Panc1 (cell line): ENCODE results near the gene GLI3. TPM values are rescaled to one million over a fixed set of nuclear protein-coding genes. Genes with fewer than 3 reads are reported as not detected.

Experiments used
- ATAC-seq: fragments of 200-7000 bp; cut with Tn5 transposase; 2 replicates; pipeline ENCODE4 v1.9.1; 2020; ENCODE audit warnings: mild to moderate bottlenecking, moderate library complexity
- BruUV-seq: library from RNA; stranded (reverse); fragments of 400-500 nt; replicated peaks from 2 replicates; lab custom pipeline; 2021; lab: Mats Ljungman, UMichigan
- CTCF ChIA-PET: fragments of 300-600 bp; sonication (Branson Sonifier 250); formaldehyde crosslinking; loops from one replicate; lab custom pipeline; 2022; ENCODE audit warnings: antibody characterized with exemption; lab: Charles Lee
- POLR2A ChIA-PET: fragments of 300-600 bp; sonication (Branson Sonifier 250); formaldehyde crosslinking; loops from one replicate; lab custom pipeline; 2022; ENCODE audit warnings: antibody characterized with exemption; lab: Charles Lee
- DNase-seq: peaks from one replicate; pipeline ENCODE4 v3.0.0-alpha.2; 2010; ENCODE audit warnings: low read depth, low spot score
- H3K27ac ChIP-seq: 2 replicates; pipeline ENCODE4 v1.5.1; 2011; ENCODE audit warnings: mild to moderate bottlenecking, low read length, inconsistent platforms
- H3K27me3 ChIP-seq: fragments of 200-500 bp; sonication (Bioruptor generic); 2 replicates; pipeline ENCODE4 v1.6.0; 2014; ENCODE audit warnings: low read length, inconsistent platforms; ENCODE audit not compliant: control insufficient read depth, insufficient read depth
- H3K36me3 ChIP-seq: fragments of 200-500 bp; sonication (Bioruptor generic); 2 replicates; pipeline ENCODE4 v1.5.1; 2014; ENCODE audit warnings: inconsistent platforms, mild to moderate bottlenecking, low read length, moderate library complexity; ENCODE audit not compliant: control insufficient read depth, insufficient read depth
- H3K4me1 ChIP-seq: 2 replicates; pipeline ENCODE4 v1.5.1; 2011; ENCODE audit warnings: inconsistent platforms, mild to moderate bottlenecking, low read length, moderate library complexity; ENCODE audit not compliant: control insufficient read depth, insufficient read depth
- H3K4me3 ChIP-seq, 2 experiments: 2 replicates each; pipeline ENCODE4 v1.5.1; 2011 to 2012; ENCODE audit warnings: low read depth in 2 of 2, low read length in 2 of 2, mild to moderate bottlenecking in 2 of 2, inconsistent platforms in 1 of 2, moderate library complexity in 1 of 2
- H3K9me3 ChIP-seq: fragments of 200-500 bp; sonication (Bioruptor generic); 2 replicates; pipeline ENCODE4 v1.5.1; 2014; ENCODE audit warnings: low read depth, mild to moderate bottlenecking, inconsistent platforms, low read length, moderate library complexity; ENCODE audit not compliant: control insufficient read depth, insufficient read depth
- POLR2AphosphoS5 ChIP-seq: IDR thresholded peaks from 2 replicates; pipeline ENCODE4 v1.6.1; 2012; ENCODE audit warnings: mild to moderate bottlenecking, low read depth, low read length, moderate library complexity
- SIN3A ChIP-seq: IDR thresholded peaks from 2 replicates; pipeline ENCODE4 v1.6.1; 2012; ENCODE audit warnings: low read depth, mild to moderate bottlenecking, low read length, moderate library complexity, borderline replicate concordance; ENCODE audit not compliant: insufficient read depth
- TCF7L2 ChIP-seq: IDR thresholded peaks from 2 replicates; pipeline ENCODE4 v1.6.1; 2011; ENCODE audit warnings: mild to moderate bottlenecking, low read depth, low read length, inconsistent platforms
- in situ Hi-C: cut with HindIII; loops from 2 replicates; pipeline ENCODE4 v1.10.0; 2016; ENCODE audit warnings: low sequenced_read_pairs, low pct_unique_long_range_greater_than_20kb
- intact Hi-C: fragments of 100-400 bp; cut with micrococcal nuclease; formaldehyde crosslinking; loops from one replicate; pipeline ENCODE4 v1.10.0; 2022; ENCODE audit not compliant: unreplicated experiment
- total RNA-seq: library from RNA; stranded (reverse); gene quantifications from one replicate; pipeline ENCODE4 v1.2.1, GENCODE V29; 2021; ENCODE audit not compliant: unreplicated experiment
- TF ChIP-seq, protein P1 (sequence below), 2 experiments: IDR thresholded peaks; 2 replicates each; pipeline ENCODE4 v1.6.1; 2011 to 2012; ENCODE audit warnings: low read depth in 2 of 2, control low read depth in 1 of 2, low read length in 1 of 2, mild to moderate bottlenecking in 1 of 2, moderate library complexity in 1 of 2; ENCODE audit not compliant: insufficient read depth in 1 of 2
- TF ChIP-seq, protein P2 (sequence below): fragments of 450-650 bp; IDR thresholded peaks from 2 replicates; pipeline ENCODE4 v1.5.1; 2017; ENCODE audit warnings: mild to moderate bottlenecking

GLI3 gene
- total RNA-seq, 1 experiment from 2014 or later: 3.7 TPM

DNA sequence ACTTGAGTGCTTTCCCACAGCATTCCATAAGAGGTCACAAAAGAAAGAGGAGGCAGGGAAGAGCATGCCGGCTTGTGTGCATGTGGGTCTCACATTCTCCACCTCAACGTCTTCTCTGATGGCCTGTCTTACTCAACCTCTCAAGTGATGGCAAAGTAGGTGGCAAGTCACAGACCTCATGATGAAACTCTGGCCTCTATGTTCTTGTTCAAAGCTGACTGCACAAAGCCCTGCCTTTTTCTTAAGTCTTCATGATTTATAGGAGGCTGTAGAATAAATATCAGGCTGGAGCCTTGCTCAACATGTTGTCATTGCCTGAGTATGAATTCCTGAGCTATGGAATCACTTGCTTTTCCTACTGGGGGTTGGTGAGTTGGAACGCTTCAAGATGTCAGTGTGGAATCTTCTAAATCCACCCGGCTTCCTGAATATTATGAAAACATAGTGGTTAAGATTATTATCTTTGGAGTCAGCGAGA, 320.5 kb downstream of the GLI3 start:
- no peak overlapping the region for H3K4me3 ChIP-seq

GRCh38 chr7:41915871-41916270, 321.1 kb downstream of the GLI3 start:
- no peak for DNase-seq
- no peak overlapping the region for H3K27ac ChIP-seq
- in situ Hi-C loops (no loop called here), intact Hi-C loops (no loop called here)
- no peaks in the 10 kb centered on the region for H3K27me3 ChIP-seq
- no TSS peak for BruUV-seq
- H3K4me1 ChIP-seq: no peaks in the 10 kb centered on the region
- TF ChIP-seq, protein P1, sequence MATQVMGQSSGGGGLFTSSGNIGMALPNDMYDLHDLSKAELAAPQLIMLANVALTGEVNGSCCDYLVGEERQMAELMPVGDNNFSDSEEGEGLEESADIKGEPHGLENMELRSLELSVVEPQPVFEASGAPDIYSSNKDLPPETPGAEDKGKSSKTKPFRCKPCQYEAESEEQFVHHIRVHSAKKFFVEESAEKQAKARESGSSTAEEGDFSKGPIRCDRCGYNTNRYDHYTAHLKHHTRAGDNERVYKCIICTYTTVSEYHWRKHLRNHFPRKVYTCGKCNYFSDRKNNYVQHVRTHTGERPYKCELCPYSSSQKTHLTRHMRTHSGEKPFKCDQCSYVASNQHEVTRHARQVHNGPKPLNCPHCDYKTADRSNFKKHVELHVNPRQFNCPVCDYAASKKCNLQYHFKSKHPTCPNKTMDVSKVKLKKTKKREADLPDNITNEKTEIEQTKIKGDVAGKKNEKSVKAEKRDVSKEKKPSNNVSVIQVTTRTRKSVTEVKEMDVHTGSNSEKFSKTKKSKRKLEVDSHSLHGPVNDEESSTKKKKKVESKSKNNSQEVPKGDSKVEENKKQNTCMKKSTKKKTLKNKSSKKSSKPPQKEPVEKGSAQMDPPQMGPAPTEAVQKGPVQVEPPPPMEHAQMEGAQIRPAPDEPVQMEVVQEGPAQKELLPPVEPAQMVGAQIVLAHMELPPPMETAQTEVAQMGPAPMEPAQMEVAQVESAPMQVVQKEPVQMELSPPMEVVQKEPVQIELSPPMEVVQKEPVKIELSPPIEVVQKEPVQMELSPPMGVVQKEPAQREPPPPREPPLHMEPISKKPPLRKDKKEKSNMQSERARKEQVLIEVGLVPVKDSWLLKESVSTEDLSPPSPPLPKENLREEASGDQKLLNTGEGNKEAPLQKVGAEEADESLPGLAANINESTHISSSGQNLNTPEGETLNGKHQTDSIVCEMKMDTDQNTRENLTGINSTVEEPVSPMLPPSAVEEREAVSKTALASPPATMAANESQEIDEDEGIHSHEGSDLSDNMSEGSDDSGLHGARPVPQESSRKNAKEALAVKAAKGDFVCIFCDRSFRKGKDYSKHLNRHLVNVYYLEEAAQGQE (IDR thresholded peaks at IDR 0.05; ENCODE audit: insufficient read depth in 1 of 2, low read depth in 2 of 2, low read length in 1 of 2): no peak
- no peak for TF ChIP-seq SIN3A
- TF ChIP-seq TCF7L2: no peak
- TF ChIP-seq, protein P2, sequence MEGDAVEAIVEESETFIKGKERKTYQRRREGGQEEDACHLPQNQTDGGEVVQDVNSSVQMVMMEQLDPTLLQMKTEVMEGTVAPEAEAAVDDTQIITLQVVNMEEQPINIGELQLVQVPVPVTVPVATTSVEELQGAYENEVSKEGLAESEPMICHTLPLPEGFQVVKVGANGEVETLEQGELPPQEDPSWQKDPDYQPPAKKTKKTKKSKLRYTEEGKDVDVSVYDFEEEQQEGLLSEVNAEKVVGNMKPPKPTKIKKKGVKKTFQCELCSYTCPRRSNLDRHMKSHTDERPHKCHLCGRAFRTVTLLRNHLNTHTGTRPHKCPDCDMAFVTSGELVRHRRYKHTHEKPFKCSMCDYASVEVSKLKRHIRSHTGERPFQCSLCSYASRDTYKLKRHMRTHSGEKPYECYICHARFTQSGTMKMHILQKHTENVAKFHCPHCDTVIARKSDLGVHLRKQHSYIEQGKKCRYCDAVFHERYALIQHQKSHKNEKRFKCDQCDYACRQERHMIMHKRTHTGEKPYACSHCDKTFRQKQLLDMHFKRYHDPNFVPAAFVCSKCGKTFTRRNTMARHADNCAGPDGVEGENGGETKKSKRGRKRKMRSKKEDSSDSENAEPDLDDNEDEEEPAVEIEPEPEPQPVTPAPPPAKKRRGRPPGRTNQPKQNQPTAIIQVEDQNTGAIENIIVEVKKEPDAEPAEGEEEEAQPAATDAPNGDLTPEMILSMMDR: no peak
- no peak for TF ChIP-seq POLR2AphosphoS5
- H3K4me3 ChIP-seq: no peak overlapping the region
- CTCF ChIA-PET: no interaction called here
- POLR2A ChIA-PET: no interaction called here
- H3K36me3 ChIP-seq: no peaks in the 10 kb centered on the region
- ATAC-seq: no peak
- no peaks in the 10 kb centered on the region for H3K9me3 ChIP-seq

More for the DNA sequence above, 320.5 kb downstream of the GLI3 start:
- CTCF ChIA-PET: interaction anchor here (1.5 kb wide), 1 partner anchor 24 kb away, joined by 3 read pairs; no protein-coding TSS in a partner anchor
- DNase-seq: peak; percentile 69
- intact Hi-C loops: no loop called here
- Histone ChIP-seq H3K27me3 (no peaks in the 10 kb centered on the region), H3K36me3 (no peaks in the 10 kb centered on the region), H3K27ac (no peak overlapping the region), H3K9me3 (no peaks in the 10 kb centered on the region), H3K4me1 (no peaks in the 10 kb centered on the region)
- ATAC-seq: peak; percentile 80
- TF ChIP-seq, protein P1 (IDR thresholded peaks at IDR 0.05; ENCODE audit: insufficient read depth in 1 of 2, low read depth in 2 of 2, low read length in 1 of 2): no peak
- no peak for TF ChIP-seq POLR2AphosphoS5
- no peak for TF ChIP-seq TCF7L2
- TF ChIP-seq, protein P2: no peak
- no peak for TF ChIP-seq SIN3A
- in situ Hi-C loops: no loop called here
- BruUV-seq: no TSS peak
- POLR2A ChIA-PET: no interaction called here
